ENCODE results near the gene LAMTOR5.
"Not testable (repeated sequence)": the region's sequence is repeated elsewhere in the genome, so short reads cannot be mapped to it uniquely, and the experiment has no call there.

LAMTOR5 gene

GRCh38 chr1:110426854-110427253 is 19.4 kb upstream of the LAMTOR5 start:
- no peak for DNase-seq (ENCODE audit: low read depth in 2 of 2)

- no peak for DNase-seq (ENCODE audit: low read depth in 2 of 2)
Observed at GRCh38 chr1:110425612-110426152, 18.2 kb upstream of the LAMTOR5 start.

- DNase-seq (ENCODE audit: low read depth in 2 of 2) = no peak
Observed at GRCh38 chr1:110424699-110425611, 17.5 kb upstream of the LAMTOR5 start.

- DNase-seq (ENCODE audit: low read depth in 2 of 2) = no peak
Observed at GRCh38 chr1:110420874-110421793, 13.6 kb upstream of the LAMTOR5 start.

GRCh38 chr1:110420023-110420662 is 12.6 kb upstream of the LAMTOR5 start:
- DNase-seq (ENCODE audit: low read depth in 2 of 2) = no peak

GRCh38 chr1:110418729-110419128 is 11.2 kb upstream of the LAMTOR5 start:
- no peak for DNase-seq (ENCODE audit: low read depth in 2 of 2)

- DNase-seq (ENCODE audit: low read depth in 2 of 2) = not testable (repeated sequence)
Observed at GRCh38 chr1:110413045-110413444, 5.6 kb upstream of the LAMTOR5 start.

GRCh38 chr1:110412576-110412975 is 5.1 kb upstream of the LAMTOR5 start:
- peak; percentile 34 to 47 for DNase-seq (ENCODE audit: low read depth in 2 of 2)

- DNase-seq (ENCODE audit: low read depth in 2 of 2) = no peak
Observed at GRCh38 chr1:110411173-110411735, 3.8 kb upstream of the LAMTOR5 start.

- DNase-seq (ENCODE audit: low read depth in 2 of 2) = no peak
Observed at GRCh38 chr1:110409316-110409715, 1.8 kb upstream of the LAMTOR5 start.

- no peak for DNase-seq (ENCODE audit: low read depth in 2 of 2)
Observed at GRCh38 chr1:110408488-110408887, 994 bp upstream of the LAMTOR5 start.

GRCh38 chr1:110406407-110406806 is 1.1 kb downstream of the LAMTOR5 start:
- not testable (repeated sequence) for DNase-seq (ENCODE audit: low read depth in 2 of 2)

GRCh38 chr1:110404401-110404800 is 3.1 kb downstream of the LAMTOR5 start:
- DNase-seq (ENCODE audit: low read depth in 2 of 2) = no peak

- no peak for DNase-seq (ENCODE audit: low read depth in 2 of 2)
Observed at GRCh38 chr1:110403805-110404204, 3.7 kb downstream of the LAMTOR5 start.

- DNase-seq (ENCODE audit: low read depth in 2 of 2) = not testable (repeated sequence)
Observed at GRCh38 chr1:110396259-110396958, 11.1 kb downstream of the LAMTOR5 start.

- no peak for DNase-seq (ENCODE audit: low read depth in 2 of 2)
Observed at GRCh38 chr1:110394493-110394820, 13.0 kb downstream of the LAMTOR5 start.

- DNase-seq (ENCODE audit: low read depth in 2 of 2) = no peak
Observed at GRCh38 chr1:110393691-110394492, 13.6 kb downstream of the LAMTOR5 start.

GRCh38 chr1:110393286-110393685 is 14.2 kb downstream of the LAMTOR5 start:
- no peak for DNase-seq (ENCODE audit: low read depth in 2 of 2)

GRCh38 chr1:110390692-110391245 is 16.7 kb downstream of the LAMTOR5 start, which contains the start of gene SLC16A4:
Gene SLC16A4 (minus strand): TSS chr1:110391026. CDS start chr1:110389323, 1,703 bp downstream.
- no peak for DNase-seq (ENCODE audit: low read depth in 2 of 2)

- no peak for DNase-seq (ENCODE audit: low read depth in 2 of 2)
Observed at GRCh38 chr1:110390096-110390495, 17.4 kb downstream of the LAMTOR5 start.

Measured in stimulated activated CD4-positive, alpha-beta T cell treated with anti-CD3 and anti-CD28 coated beads, Interleukin-1b, Interleukin-23, amount 100 ng/mL, for 4 hours (primary cell).